GM12873 (cell line): ENCODE results near the gene TTC28.

Experiments
- CTCF ChIP-seq: IDR thresholded peaks from 2 replicates; pipeline ENCODE4 v1.5.1; 2012; ENCODE audit warnings: low read depth, mild to moderate bottlenecking, moderate library complexity, low read length, control low read depth; ENCODE audit not compliant: insufficient read depth; ENCODE audit errors: missing control alignments

TTC28 gene

GRCh38 chr22:28402060-28402459, 277.6 kb downstream of the TTC28 start:
- TF ChIP-seq CTCF, result no peak

GRCh38 chr22:28398981-28399380, 280.7 kb downstream of the TTC28 start:
- no peak for TF ChIP-seq CTCF

- TF ChIP-seq CTCF, result no peak
Measured at GRCh38 chr22:28398355-28398754, 281.3 kb downstream of the TTC28 start.

- no peak for TF ChIP-seq CTCF
Measured at GRCh38 chr22:28397306-28397705, 282.3 kb downstream of the TTC28 start.

GRCh38 chr22:28395920-28396753, 283.5 kb downstream of the TTC28 start:
- TF ChIP-seq CTCF, result no peak

- no peak for TF ChIP-seq CTCF
Measured at GRCh38 chr22:28395520-28395919, 284.1 kb downstream of the TTC28 start.

- TF ChIP-seq CTCF, result no peak
Measured at GRCh38 chr22:28394513-28395110, 285.0 kb downstream of the TTC28 start.
